HFF-Myc (cell line): ENCODE results near the gene DLG2.

ENCODE experiments used
- DNase-seq: peaks from one replicate; pipeline ENCODE4 v3.0.0-alpha.2; 2011; ENCODE audit warnings: low read depth; ENCODE audit errors: extremely low read depth
- H3K4me3 ChIP-seq: replicated peaks from 2 replicates; pipeline ENCODE4 v1.5.1; 2011; ENCODE audit warnings: low read depth, mild to moderate bottlenecking, control low read depth, low read length
- TF ChIP-seq, protein P1 (sequence below): IDR thresholded peaks from 2 replicates; pipeline ENCODE4 v1.5.1; 2012; ENCODE audit warnings: mild to moderate bottlenecking, low read depth, low read length, control low read depth; ENCODE audit errors: missing control alignments

The DLG2 gene

DNA sequence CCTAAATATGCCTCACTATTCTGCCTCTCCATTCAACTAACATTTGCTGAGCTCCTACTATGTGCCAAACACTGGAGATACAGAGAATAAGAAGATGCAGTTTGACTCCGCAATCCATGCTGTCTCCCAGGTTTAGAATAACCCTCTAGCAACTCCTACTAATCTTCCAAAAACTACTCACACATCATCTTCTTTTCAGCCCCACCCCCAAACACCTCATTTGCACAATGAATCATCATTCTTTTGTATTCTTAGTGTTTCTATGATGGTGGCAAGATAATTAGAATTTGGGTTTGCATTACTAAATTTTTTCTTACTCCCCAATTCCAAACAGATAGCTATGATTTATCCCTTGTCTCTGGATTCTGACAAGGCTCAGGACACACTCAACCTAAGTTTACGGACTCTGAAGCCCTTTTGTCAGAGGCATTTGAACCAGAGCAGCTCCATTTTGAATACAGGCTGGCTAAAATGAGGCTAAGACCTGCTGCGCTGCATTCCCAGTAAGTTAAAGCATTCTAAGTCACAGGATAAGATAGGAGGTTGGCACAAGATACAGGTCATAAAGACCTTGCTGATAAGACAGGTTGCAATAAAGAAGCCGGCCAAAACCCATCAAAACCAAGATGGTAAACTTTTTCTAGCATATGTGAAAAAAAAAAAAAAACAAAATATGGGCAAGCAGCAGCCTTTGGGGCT is 1038.9 kb downstream of the DLG2 start:
- DNase-seq: no peak
- H3K4me3 ChIP-seq: no peak overlapping the region
- TF ChIP-seq, protein P1, sequence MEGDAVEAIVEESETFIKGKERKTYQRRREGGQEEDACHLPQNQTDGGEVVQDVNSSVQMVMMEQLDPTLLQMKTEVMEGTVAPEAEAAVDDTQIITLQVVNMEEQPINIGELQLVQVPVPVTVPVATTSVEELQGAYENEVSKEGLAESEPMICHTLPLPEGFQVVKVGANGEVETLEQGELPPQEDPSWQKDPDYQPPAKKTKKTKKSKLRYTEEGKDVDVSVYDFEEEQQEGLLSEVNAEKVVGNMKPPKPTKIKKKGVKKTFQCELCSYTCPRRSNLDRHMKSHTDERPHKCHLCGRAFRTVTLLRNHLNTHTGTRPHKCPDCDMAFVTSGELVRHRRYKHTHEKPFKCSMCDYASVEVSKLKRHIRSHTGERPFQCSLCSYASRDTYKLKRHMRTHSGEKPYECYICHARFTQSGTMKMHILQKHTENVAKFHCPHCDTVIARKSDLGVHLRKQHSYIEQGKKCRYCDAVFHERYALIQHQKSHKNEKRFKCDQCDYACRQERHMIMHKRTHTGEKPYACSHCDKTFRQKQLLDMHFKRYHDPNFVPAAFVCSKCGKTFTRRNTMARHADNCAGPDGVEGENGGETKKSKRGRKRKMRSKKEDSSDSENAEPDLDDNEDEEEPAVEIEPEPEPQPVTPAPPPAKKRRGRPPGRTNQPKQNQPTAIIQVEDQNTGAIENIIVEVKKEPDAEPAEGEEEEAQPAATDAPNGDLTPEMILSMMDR: no peak

DNA sequence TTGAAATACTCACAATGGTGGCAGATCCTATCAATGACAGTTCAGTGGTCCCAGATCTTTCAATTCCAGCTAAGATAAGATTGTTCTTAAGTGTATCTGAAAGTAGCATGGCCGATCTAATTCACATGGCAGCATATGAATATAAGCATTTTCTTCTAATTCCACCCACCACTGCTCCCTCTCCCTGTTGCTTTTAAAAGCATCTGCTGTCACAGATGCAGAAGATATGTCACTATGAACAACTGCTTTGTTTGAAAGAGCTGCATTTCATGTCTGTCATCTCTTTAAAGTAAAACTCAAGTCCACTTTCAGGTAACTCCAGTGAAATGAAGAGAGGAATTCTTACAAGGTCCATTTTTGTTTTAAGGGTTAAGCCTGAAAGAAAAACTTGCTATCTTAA is 1044.0 kb downstream of the DLG2 start:
- H3K4me3 ChIP-seq: no peak overlapping the region
- TF ChIP-seq, protein P1: no peak
- DNase-seq: no peak

- H3K4me3 ChIP-seq: no peak overlapping the region
- TF ChIP-seq, protein P1: no peak
- no peak for DNase-seq
These were observed 1046.1 kb downstream of the DLG2 start for GRCh38 chr11:84581083-84581482.

GRCh38 chr11:84580428-84580827 is 1046.7 kb downstream of the DLG2 start:
- TF ChIP-seq, protein P1: no peak
- DNase-seq: no peak
- H3K4me3 ChIP-seq: no peak overlapping the region

DNA sequence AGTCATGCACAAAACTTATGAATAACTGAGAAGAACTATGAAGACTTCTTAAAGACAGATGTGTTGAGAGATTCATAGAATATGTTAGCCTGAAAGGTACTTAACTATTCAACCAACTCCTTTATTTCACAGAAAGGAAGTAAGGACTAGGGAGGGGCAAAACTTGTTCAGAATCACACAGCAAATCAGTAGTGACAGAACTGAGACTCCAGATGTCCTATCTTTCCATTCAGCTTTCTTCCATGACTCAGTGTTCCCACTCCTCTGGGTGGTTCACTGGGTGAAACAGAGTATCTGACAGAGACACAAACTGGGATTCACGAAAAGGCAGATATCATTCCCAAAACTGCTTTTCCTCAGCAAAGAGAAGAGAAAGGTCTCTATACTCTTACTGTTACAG is 1053.3 kb downstream of the DLG2 start:
- no peak for DNase-seq
- no peak overlapping the region for H3K4me3 ChIP-seq
- TF ChIP-seq, protein P1: no peak

DNA sequence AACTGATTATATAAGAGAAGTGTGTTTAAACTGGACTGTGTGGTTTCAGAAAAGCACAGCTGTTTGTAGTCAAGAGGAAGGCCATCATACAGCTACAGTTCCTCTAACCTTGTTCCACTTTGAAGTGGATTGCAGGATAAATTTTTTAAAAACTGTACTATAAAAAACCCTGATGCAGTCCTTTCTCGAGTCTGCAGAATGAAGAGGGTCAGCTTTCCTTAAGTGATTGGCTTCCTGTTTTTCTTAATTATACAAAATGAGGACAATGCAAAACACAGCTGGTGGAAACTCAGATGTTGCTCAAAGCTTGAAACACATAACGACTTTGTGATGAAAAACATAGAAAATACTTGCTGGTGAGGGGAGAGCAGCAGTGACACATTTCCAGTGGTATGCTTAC is 1060.5 kb downstream of the DLG2 start:
- TF ChIP-seq, protein P1: no peak
- H3K4me3 ChIP-seq: no peak overlapping the region
- DNase-seq: no peak

DNA sequence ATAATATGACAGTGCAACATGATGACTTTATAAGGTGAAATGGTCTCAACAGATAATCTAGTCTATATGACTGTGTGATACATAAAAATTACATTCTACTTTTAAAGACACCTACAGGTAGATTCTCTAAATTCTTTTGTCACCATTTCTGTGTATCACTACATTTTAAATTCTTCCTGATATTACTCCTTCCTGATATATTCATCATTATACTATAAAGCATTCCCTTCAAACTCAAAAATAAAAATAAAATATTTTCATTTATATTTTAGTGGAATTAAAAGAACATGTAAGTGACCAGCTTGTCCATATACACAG is 1062.3 kb downstream of the DLG2 start:
- DNase-seq: no peak
- TF ChIP-seq, protein P1: no peak
- H3K4me3 ChIP-seq: no peak overlapping the region
